A549 (cell line): Measurements from ENCODE around the gene KDM6B. TPM values are rescaled to one million over a fixed set of nuclear protein-coding genes. Genes with fewer than 3 reads are reported as not detected.
A peak's percentile ranks its signal among the peaks of the same experiment; 100 is the strongest.

ENCODE experiments used
- ATAC-seq, 2 experiments: fragments of 200-7000 bp in 1 of 2; fragments of >200 bp in 1 of 2; cut with Nextera tagmentation in 1 of 2; cut with Tn5 transposase in 1 of 2; 3 replicates each; pipeline versions ENCODE4 v1.8.0 to v1.9.1; 2018 to 2020; ENCODE audit warnings: mild to moderate bottlenecking in 1 of 2, moderate library complexity in 1 of 2
- CTCF ChIA-PET: fragments of 300-600 bp; sonication (Branson Sonifier 250); formaldehyde crosslinking; extraction: SDS; loops from one replicate; lab custom pipeline; 2021; ENCODE audit warnings: antibody characterized with exemption, inconsistent platforms; lab: Yijun Ruan, JAX
- POLR2A ChIA-PET: fragments of 350-600 bp; formaldehyde crosslinking; extraction: SDS; loops from one replicate; lab custom pipeline; 2021; ENCODE audit warnings: antibody characterized with exemption, inconsistent platforms; lab: Yijun Ruan, JAX
- DNase-seq, 2 experiments: peaks; one replicate each; pipeline versions ENCODE4 v3.0.0 to v3.0.0-alpha.2; 2011 to 2016; ENCODE audit warnings: low read depth in 1 of 2, low spot score in 1 of 2
- FAIRE-seq: peaks from 2 replicates; lab custom pipeline; 2011; peaks lifted over from hg19 to GRCh38; lab: Jason Lieb, UNC
- H3K27ac ChIP-seq, 2 experiments: fragments of >200 bp; sonication (Bioruptor Twin); formaldehyde crosslinking; 3 replicates each; pipeline ENCODE4 v1.5.1; 2016 to 2017
- H3K4me1 ChIP-seq: fragments of >200 bp; sonication (Bioruptor Twin); formaldehyde crosslinking; 3 replicates; pipeline ENCODE4 v1.6.1; 2016
- H3K4me2 ChIP-seq: fragments of >200 bp; sonication (Bioruptor Twin); formaldehyde crosslinking; 3 replicates; pipeline ENCODE4 v1.6.1; 2016
- H3K4me3 ChIP-seq: fragments of >200 bp; sonication (Bioruptor Twin); formaldehyde crosslinking; 3 replicates; pipeline ENCODE4 v1.5.1; 2016
- H3K9me3 ChIP-seq: fragments of >200 bp; sonication (Bioruptor Twin); formaldehyde crosslinking; 3 replicates; pipeline ENCODE4 v1.6.1; 2016
- BHLHE40 ChIP-seq: IDR thresholded peaks from 2 replicates; pipeline ENCODE4 v1.6.1; 2012; ENCODE audit warnings: low read depth, low read length, inconsistent platforms
- CHD2 ChIP-seq: fragments of 150-350 bp; IDR thresholded peaks from 2 replicates; pipeline ENCODE4 v1.6.1; 2014; ENCODE audit warnings: low read length; ENCODE audit not compliant: partially characterized antibody
- EP300 ChIP-seq, 2 experiments: fragments of >200 bp; sonication (Bioruptor Twin); formaldehyde crosslinking; IDR thresholded peaks; 2 replicates in 1 of 2; 3 replicates in 1 of 2; pipeline ENCODE4 v1.6.1; 2016 to 2017
- ESRRA ChIP-seq: fragments of 150-350 bp; IDR thresholded peaks from 2 replicates; pipeline ENCODE4 v1.6.1; 2014; ENCODE audit warnings: mild to moderate bottlenecking, low read length, borderline replicate concordance
- FOSB ChIP-seq: fragments of 250-450 bp; sonication (Bioruptor Pico); IDR thresholded peaks from 2 replicates; pipeline ENCODE4 v1.5.0; 2020; ENCODE audit warnings: mild to moderate bottlenecking, moderate library complexity
- GATA3 ChIP-seq: IDR thresholded peaks from 2 replicates; pipeline ENCODE4 v1.6.1; 2012; ENCODE audit warnings: borderline replicate concordance
- HOXA7 ChIP-seq: fragments of 250-450 bp; sonication (Bioruptor Pico); IDR thresholded peaks from 2 replicates; pipeline ENCODE4 v1.5.0; 2020; ENCODE audit warnings: mild to moderate bottlenecking, moderate library complexity
- JUN ChIP-seq, 2 experiments: fragments of >200 bp; sonication (Bioruptor Twin); formaldehyde crosslinking; IDR thresholded peaks; 2 replicates in 1 of 2; 3 replicates in 1 of 2; pipeline ENCODE4 v1.6.1; 2016 to 2017
- MAZ ChIP-seq: fragments of 150-350 bp; IDR thresholded peaks from 2 replicates; pipeline ENCODE4 v1.6.1; 2014; ENCODE audit warnings: antibody characterized with exemption, low read depth, low read length, borderline replicate concordance
- MYC ChIP-seq: IDR thresholded peaks from 2 replicates; pipeline ENCODE4 v1.6.1; 2012; ENCODE audit warnings: mild to moderate bottlenecking, inconsistent platforms, low read length, improper control_type of control experiment, borderline replicate concordance
- NPAS2 ChIP-seq: fragments of 250-450 bp; sonication (Bioruptor Pico); IDR thresholded peaks from 2 replicates; pipeline ENCODE4 v1.8.0; 2022; ENCODE audit warnings: mild to moderate bottlenecking, moderate library complexity, borderline replicate concordance
- POLR2A ChIP-seq: IDR thresholded peaks from 2 replicates; pipeline ENCODE4 v1.6.1; 2012; ENCODE audit warnings: mild to moderate bottlenecking, low read length
- POLR2AphosphoS2 ChIP-seq: conservative IDR thresholded peaks from 2 replicates; pipeline ENCODE4 v1.6.1; 2012; ENCODE audit warnings: low read length, improper control_type of control experiment, inconsistent platforms
- RAD21 ChIP-seq, 2 experiments: fragments of >200 bp in 1 of 2; sonication (Bioruptor Twin) in 1 of 2; formaldehyde crosslinking in 1 of 2; IDR thresholded peaks in 1 of 2; conservative IDR thresholded peaks in 1 of 2; 2 replicates in 1 of 2; 3 replicates in 1 of 2; pipeline ENCODE4 v1.6.1; 2012 to 2018; ENCODE audit warnings: inconsistent platforms in 1 of 2
- RARB ChIP-seq: fragments of 250-450 bp; sonication (Bioruptor Pico); IDR thresholded peaks from 2 replicates; pipeline ENCODE4 v1.8.0; 2021; ENCODE audit warnings: mild to moderate bottlenecking, moderate library complexity
- RCOR1 ChIP-seq: fragments of 150-350 bp; IDR thresholded peaks from 2 replicates; pipeline ENCODE4 v1.6.1; 2014; ENCODE audit warnings: antibody characterized with exemption, low read length, low read depth
- RFX5 ChIP-seq: fragments of 450-650 bp; IDR thresholded peaks from 2 replicates; pipeline ENCODE4 v1.7.1; 2014; ENCODE audit warnings: antibody characterized with exemption, mild to moderate bottlenecking, moderate library complexity
- SMC3 ChIP-seq: fragments of >200 bp; sonication (Bioruptor Twin); formaldehyde crosslinking; IDR thresholded peaks from 3 replicates; pipeline ENCODE4 v1.6.1; 2018; ENCODE audit warnings: inconsistent platforms
- TFCP2L1 ChIP-seq: fragments of 250-450 bp; sonication (Bioruptor Pico); IDR thresholded peaks from 2 replicates; pipeline ENCODE4 v1.5.0; 2021; ENCODE audit warnings: mild to moderate bottlenecking
- TP53 ChIP-seq: fragments of 250-450 bp; sonication (Bioruptor Pico); IDR thresholded peaks from 2 replicates; pipeline ENCODE4 v1.5.0; 2021; ENCODE audit warnings: mild to moderate bottlenecking, moderate library complexity
- ZNF302 ChIP-seq: fragments of 250-450 bp; sonication (Bioruptor Pico); IDR thresholded peaks from 2 replicates; pipeline ENCODE4 v1.9.0; 2021; ENCODE audit warnings: inconsistent platforms, mild to moderate bottlenecking, moderate library complexity
- WGBS: methylation state at CpG from one replicate; pipeline ENCODE4 v1.1.6; 2017; ENCODE audit errors: missing lambda C conversion rate; 5-methylcytosine and 5-hydroxymethylcytosine counted together
- polyA plus RNA-seq, 4 experiments: library from polyadenylated mRNA; depleted of rRNA in 3 of 4; stranded (reverse); fragments of >200 nt; fragmentation: RNase III in 1 of 4; extraction: RNeasy Plus Mini Kit Qiagen cat#74134 plus additional on column Dnase treatment in 1 of 4; gene quantifications; 2 replicates in 3 of 4; 3 replicates in 1 of 4; pipeline ENCODE4 v1.2.3, GENCODE V29; 2011 to 2017
- TF ChIP-seq, protein P1 (sequence below): fragments of 200-600 bp; sonication (generic); IDR thresholded peaks from 2 replicates; pipeline ENCODE4 v1.6.1; 2016; ENCODE audit warnings: antibody characterized with exemption, mild to moderate bottlenecking, moderate library complexity
- TF ChIP-seq, protein P2 (sequence below): IDR thresholded peaks from 2 replicates; pipeline ENCODE4 v1.6.1; 2012
- TF ChIP-seq, protein P3 (sequence below): fragments of >200 bp; sonication (Bioruptor Twin); formaldehyde crosslinking; IDR thresholded peaks from 3 replicates; pipeline ENCODE4 v1.5.1; 2016
- TF ChIP-seq, protein P4 (sequence below): IDR thresholded peaks from 2 replicates; pipeline ENCODE4 v1.6.1; 2012; ENCODE audit warnings: low read depth, borderline replicate concordance

KDM6B gene
- polyA plus RNA-seq, 2 of the 4 experiments (the other 2 are of a cell fraction) = 1.3 to 8.8 TPM

DNA sequence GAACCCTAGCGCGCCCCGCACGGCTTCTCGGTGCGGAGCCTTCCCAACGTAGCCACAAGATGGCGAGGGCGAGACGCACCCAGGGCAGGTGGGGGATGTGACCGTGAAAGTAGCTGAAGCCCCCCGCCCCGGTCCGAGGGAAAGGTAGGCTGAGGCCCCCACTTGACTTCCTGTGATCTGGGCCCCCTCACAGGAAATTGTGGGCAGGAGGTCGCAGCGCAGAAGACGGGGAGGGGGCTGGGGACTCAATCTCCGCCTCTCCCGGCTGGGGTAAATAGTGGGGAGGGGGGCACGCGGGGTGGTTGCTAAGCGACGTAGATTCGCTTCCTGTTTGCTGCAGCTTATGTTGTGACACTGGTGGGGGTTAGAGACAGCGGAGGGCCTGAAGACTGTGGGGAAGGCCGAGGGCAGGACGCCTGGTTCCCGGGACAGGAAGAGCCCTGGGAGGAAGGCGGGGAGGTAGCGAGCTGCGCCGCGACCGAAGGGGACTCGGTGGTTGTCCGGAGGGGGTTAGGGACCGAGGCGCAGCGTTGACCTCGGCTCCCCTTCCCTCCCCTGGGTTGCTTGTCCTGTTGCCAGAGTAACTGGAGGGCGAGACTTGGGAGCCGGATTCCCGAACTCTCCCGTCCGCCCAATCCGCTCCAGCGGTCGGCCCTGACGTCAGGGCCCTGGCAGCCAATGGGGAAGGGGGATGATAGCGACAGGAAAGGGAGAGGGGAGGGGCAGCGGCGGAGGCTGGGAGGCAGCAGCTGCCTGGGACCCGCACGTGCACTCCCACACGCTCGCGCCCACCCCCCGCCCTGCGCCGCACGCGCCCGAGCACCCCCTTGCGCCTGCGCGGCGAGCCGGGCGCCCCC is 1.2 kb downstream of the KDM6B start:
- peak; percentile 99 for DNase-seq
- WGBS = 1% methylated on average over 47 of the region's 69 CpGs
- TF ChIP-seq SMC3 (peak; percentile 92), HOXA7 (CRISPR knock-in tag) (0 out of 2 replicates have a peak, but pooled peaks have one; percentile 33), RARB (no peak), POLR2A (peak; percentile 39), MYC (peak; percentile 87; the same call in 1 of the 2 replicates), ZNF302 (CRISPR knock-in tag) (no peak), GATA3 (peak; percentile 55; the same call in 1 of the 2 replicates), NPAS2 (peak; percentile 84), ESRRA (no peak), TP53 (CRISPR knock-in tag) (peak; percentile 61; the same call in 1 of the 2 replicates), RCOR1 (no peak; the same call in 1 of the 2 replicates), CHD2 (peak; percentile 65), FOSB (0 out of 2 replicates have a peak, but pooled peaks have one; percentile 78), EP300 (IDR thresholded peaks at IDR 0.05) (no peak), RFX5 (peak; percentile 88), MAZ (peak; percentile 84), POLR2AphosphoS2 (no peak; the same call in 1 of the 2 replicates), RAD21 (conservative IDR thresholded peaks at IDR 0.05 in 1 of 2, IDR thresholded peaks at IDR 0.05 in 1 of 2) (peak; percentile 83 to 88), TFCP2L1 (CRISPR knock-in tag) (0 out of 2 replicates have a peak, but pooled peaks have one; percentile 40), BHLHE40 (peak; percentile 100), JUN (IDR thresholded peaks at IDR 0.05) (peak in 1 of 2 experiments; percentile 51; a peak in 1 of 5 replicates)
- TF ChIP-seq, protein P1, sequence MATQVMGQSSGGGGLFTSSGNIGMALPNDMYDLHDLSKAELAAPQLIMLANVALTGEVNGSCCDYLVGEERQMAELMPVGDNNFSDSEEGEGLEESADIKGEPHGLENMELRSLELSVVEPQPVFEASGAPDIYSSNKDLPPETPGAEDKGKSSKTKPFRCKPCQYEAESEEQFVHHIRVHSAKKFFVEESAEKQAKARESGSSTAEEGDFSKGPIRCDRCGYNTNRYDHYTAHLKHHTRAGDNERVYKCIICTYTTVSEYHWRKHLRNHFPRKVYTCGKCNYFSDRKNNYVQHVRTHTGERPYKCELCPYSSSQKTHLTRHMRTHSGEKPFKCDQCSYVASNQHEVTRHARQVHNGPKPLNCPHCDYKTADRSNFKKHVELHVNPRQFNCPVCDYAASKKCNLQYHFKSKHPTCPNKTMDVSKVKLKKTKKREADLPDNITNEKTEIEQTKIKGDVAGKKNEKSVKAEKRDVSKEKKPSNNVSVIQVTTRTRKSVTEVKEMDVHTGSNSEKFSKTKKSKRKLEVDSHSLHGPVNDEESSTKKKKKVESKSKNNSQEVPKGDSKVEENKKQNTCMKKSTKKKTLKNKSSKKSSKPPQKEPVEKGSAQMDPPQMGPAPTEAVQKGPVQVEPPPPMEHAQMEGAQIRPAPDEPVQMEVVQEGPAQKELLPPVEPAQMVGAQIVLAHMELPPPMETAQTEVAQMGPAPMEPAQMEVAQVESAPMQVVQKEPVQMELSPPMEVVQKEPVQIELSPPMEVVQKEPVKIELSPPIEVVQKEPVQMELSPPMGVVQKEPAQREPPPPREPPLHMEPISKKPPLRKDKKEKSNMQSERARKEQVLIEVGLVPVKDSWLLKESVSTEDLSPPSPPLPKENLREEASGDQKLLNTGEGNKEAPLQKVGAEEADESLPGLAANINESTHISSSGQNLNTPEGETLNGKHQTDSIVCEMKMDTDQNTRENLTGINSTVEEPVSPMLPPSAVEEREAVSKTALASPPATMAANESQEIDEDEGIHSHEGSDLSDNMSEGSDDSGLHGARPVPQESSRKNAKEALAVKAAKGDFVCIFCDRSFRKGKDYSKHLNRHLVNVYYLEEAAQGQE = peak; percentile 32
- TF ChIP-seq, protein P2, sequence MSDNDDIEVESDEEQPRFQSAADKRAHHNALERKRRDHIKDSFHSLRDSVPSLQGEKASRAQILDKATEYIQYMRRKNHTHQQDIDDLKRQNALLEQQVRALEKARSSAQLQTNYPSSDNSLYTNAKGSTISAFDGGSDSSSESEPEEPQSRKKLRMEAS = peak; percentile 95
- TF ChIP-seq, protein P3, sequence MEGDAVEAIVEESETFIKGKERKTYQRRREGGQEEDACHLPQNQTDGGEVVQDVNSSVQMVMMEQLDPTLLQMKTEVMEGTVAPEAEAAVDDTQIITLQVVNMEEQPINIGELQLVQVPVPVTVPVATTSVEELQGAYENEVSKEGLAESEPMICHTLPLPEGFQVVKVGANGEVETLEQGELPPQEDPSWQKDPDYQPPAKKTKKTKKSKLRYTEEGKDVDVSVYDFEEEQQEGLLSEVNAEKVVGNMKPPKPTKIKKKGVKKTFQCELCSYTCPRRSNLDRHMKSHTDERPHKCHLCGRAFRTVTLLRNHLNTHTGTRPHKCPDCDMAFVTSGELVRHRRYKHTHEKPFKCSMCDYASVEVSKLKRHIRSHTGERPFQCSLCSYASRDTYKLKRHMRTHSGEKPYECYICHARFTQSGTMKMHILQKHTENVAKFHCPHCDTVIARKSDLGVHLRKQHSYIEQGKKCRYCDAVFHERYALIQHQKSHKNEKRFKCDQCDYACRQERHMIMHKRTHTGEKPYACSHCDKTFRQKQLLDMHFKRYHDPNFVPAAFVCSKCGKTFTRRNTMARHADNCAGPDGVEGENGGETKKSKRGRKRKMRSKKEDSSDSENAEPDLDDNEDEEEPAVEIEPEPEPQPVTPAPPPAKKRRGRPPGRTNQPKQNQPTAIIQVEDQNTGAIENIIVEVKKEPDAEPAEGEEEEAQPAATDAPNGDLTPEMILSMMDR = peak; percentile 87
- TF ChIP-seq, protein P4, sequence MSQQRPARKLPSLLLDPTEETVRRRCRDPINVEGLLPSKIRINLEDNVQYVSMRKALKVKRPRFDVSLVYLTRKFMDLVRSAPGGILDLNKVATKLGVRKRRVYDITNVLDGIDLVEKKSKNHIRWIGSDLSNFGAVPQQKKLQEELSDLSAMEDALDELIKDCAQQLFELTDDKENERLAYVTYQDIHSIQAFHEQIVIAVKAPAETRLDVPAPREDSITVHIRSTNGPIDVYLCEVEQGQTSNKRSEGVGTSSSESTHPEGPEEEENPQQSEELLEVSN = 0 out of 2 replicates have a peak, but pooled peaks have one; percentile 42
- ChIA-PET POLR2A (interaction anchor here (0.6 to 6.7 kb wide), 7 partner anchors 8 to 50 kb away, joined by 3 to 44 read pairs (median 6); partner anchors contain the start of genes CYB5D1 and NAA38), CTCF (interaction anchor here (0.7 to 25.1 kb wide), 39 partner anchors 5 to 559 kb away, joined by 3 to 677 read pairs (median 4); partner anchors contain the start of genes KDM6B, NAA38, RNF227 and TMEM88)
- H3K4me2 ChIP-seq = peak overlapping the region; percentile 96
- FAIRE-seq = peak; percentile 84
- no peaks in the 10 kb centered on the region for H3K9me3 ChIP-seq
- H3K27ac ChIP-seq = peak overlapping the region; percentile 82 to 89
- peak overlapping the region; percentile 60 for H3K4me3 ChIP-seq
- peaks cover 36% of the 10 kb centered on the region for H3K4me1 ChIP-seq
- peak; percentile 58 to 73 for ATAC-seq
